Measurements from ENCODE around the gene LIX1. TPM values are rescaled to one million over a fixed set of nuclear protein-coding genes. Genes with fewer than 3 reads are reported as not detected.
A peak's percentile ranks its signal among the peaks of the same experiment; 100 is the strongest.

Gene LIX1
- total RNA-seq, 1 experiment from 2014 or later = 4.1 TPM

DNA sequence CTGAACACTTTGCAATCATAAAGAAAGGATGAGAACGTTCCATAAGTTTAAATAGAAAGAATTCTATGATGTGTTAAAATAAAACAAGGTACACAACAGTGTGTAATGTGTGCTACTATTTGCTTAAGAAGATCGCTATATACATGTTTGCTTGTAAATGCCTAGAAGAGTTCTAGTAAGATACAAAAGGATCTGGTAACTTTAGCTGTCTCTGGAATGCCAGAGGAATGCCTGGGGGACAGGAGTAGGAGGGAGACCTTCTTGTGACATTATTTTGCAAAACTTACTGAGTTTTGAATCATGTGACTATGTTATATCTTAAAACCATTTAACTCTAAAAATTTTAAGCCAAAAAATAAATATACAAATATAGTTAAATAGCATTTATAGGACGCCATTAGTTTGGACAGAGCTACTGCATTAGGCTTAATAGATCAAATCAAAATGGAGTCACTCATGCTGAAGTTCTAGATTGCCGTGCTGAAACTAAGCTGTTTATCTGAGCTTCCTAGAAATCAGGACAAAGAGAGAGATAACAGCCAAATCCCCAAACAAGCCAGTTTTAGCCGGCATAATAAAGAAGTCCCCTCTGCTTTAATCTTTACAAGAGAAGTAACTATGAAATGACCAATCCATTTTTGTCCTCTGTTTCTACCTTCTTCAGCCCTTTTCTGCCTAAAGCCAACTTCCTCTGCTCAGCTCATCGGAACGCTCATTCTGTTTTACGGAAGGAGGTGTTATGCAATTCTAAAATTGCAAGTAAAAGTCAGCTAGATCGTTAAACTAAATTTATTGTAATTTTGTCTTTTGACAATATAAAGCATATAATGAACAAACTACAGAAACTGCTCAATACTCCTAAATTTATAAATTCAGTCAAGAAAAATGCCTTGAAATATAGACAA lies 44.8 kb downstream of the LIX1 start:
- intact Hi-C loops (cut with micrococcal nuclease; ENCODE audit: unreplicated experiment) = loop anchor here (5.0 kb wide), 1 partner anchor 45 kb away; the partner anchor contains the start of gene LIX1
- H3K36me3 Mint-ChIP-seq (ENCODE audit: insufficient read depth, unreplicated experiment) = peaks cover 4% of the 10 kb centered on the region
- H3K4me3 Mint-ChIP-seq (ENCODE audit: unreplicated experiment) = peak overlapping the region; percentile 29
- DNase-seq = peak in 1 of 2 experiments; percentile 30
- no peak overlapping the region for H3K4me3 ChIP-seq (ENCODE audit: low read depth, low read length)
- peaks cover 15% of the 10 kb centered on the region for H3K4me1 ChIP-seq
- TF ChIP-seq, protein P1, sequence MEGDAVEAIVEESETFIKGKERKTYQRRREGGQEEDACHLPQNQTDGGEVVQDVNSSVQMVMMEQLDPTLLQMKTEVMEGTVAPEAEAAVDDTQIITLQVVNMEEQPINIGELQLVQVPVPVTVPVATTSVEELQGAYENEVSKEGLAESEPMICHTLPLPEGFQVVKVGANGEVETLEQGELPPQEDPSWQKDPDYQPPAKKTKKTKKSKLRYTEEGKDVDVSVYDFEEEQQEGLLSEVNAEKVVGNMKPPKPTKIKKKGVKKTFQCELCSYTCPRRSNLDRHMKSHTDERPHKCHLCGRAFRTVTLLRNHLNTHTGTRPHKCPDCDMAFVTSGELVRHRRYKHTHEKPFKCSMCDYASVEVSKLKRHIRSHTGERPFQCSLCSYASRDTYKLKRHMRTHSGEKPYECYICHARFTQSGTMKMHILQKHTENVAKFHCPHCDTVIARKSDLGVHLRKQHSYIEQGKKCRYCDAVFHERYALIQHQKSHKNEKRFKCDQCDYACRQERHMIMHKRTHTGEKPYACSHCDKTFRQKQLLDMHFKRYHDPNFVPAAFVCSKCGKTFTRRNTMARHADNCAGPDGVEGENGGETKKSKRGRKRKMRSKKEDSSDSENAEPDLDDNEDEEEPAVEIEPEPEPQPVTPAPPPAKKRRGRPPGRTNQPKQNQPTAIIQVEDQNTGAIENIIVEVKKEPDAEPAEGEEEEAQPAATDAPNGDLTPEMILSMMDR (IDR thresholded peaks at IDR 0.05; ENCODE audit: insufficient read depth in 1 of 2, low read depth in 1 of 2, low read length in 1 of 2, severe bottlenecking in 1 of 2, unreplicated experiment in 1 of 2) = no peak
- peak overlapping the region; percentile 79 for H3K27ac Mint-ChIP-seq (ENCODE audit: unreplicated experiment)
- H3K4me1 Mint-ChIP-seq (ENCODE audit: low read depth, unreplicated experiment) = peaks cover 18% of the 10 kb centered on the region
- ChIA-PET CTCF (interaction anchor here (1.0 to 1.1 kb wide), 2 partner anchors 45 to 100 kb away, joined by 3 to 4 read pairs; partner anchors contain the start of gene LIX1), POLR2A (no interaction called here)
- H3K27me3 Mint-ChIP-seq (ENCODE audit: insufficient read depth, unreplicated experiment) = no peaks in the 10 kb centered on the region
- no peaks in the 10 kb centered on the region for H3K36me3 ChIP-seq (ENCODE audit: control insufficient read depth, insufficient read depth, low read length)
- H3K27me3 ChIP-seq (replicated peaks; ENCODE audit: control insufficient read depth, insufficient read depth, low read length) = no peaks in the 10 kb centered on the region
- H3K9me3 Mint-ChIP-seq (ENCODE audit: unreplicated experiment) = peaks cover 14% of the 10 kb centered on the region
- no peaks in the 10 kb centered on the region for H3K9me3 ChIP-seq
- no TSS peak for BruUV-seq (replicated peaks)

DNA sequence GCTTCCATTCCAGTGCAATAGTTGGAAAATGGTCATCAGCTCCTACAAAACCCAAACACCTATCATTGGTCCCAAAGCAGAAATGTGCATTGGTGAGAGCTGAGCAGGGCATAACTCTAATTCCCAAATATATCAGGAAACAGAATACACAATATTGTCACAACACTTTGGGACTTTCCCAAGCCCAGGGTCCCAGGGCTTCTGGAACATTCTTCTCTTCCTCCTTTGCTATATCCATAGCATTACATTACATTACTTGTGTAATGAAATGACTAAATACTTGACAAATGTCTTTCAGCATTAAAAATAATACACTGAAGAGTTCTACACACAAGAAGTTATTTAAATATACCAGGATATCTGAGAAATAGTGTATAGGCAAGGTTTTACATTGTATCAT lies 45.6 kb downstream of the LIX1 start:
- Histone ChIP-seq H3K9me3 (no peaks in the 10 kb centered on the region), H3K4me1 (peaks cover 15% of the 10 kb centered on the region), H3K27me3 (replicated peaks; ENCODE audit: control insufficient read depth, insufficient read depth, low read length) (no peaks in the 10 kb centered on the region), H3K4me3 (ENCODE audit: low read depth, low read length) (no peak overlapping the region), H3K36me3 (ENCODE audit: control insufficient read depth, insufficient read depth, low read length) (no peaks in the 10 kb centered on the region)
- no peak for DNase-seq
- intact Hi-C loops (cut with micrococcal nuclease; ENCODE audit: unreplicated experiment) = loop anchor here (5.0 kb wide), 1 partner anchor 45 kb away; the partner anchor contains the start of gene LIX1
- H3K9me3 Mint-ChIP-seq (ENCODE audit: unreplicated experiment) = peaks cover 14% of the 10 kb centered on the region
- ChIA-PET POLR2A (no interaction called here), CTCF (no interaction called here)
- peak overlapping the region; percentile 27 for H3K4me3 Mint-ChIP-seq (ENCODE audit: unreplicated experiment)
- peaks cover 4% of the 10 kb centered on the region for H3K36me3 Mint-ChIP-seq (ENCODE audit: insufficient read depth, unreplicated experiment)
- no TSS peak for BruUV-seq (replicated peaks)
- peaks cover 18% of the 10 kb centered on the region for H3K4me1 Mint-ChIP-seq (ENCODE audit: low read depth, unreplicated experiment)
- TF ChIP-seq, protein P1 (IDR thresholded peaks at IDR 0.05; ENCODE audit: insufficient read depth in 1 of 2, low read depth in 1 of 2, low read length in 1 of 2, severe bottlenecking in 1 of 2, unreplicated experiment in 1 of 2) = no peak
- H3K27ac Mint-ChIP-seq (ENCODE audit: unreplicated experiment) = peak overlapping the region; percentile 79
- H3K27me3 Mint-ChIP-seq (ENCODE audit: insufficient read depth, unreplicated experiment) = no peaks in the 10 kb centered on the region

DNA sequence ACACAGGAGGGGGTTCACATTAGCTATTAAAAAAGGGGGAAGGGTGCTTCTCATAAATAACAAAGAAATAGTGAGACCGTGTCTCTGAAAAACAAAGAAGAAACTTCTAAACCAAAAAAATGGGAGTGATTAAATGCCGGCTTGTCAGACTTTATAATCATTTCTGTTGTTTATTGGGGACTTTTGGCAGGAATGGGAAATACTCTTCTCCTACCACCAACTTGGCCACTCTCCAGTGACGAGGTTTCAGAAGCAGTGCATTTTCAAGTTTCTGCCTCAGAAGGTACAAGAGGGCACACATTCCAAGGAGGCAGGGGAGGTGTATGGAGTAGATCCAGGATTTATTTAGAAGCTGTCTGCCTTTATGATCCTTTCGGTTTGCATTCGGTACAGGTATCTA lies 46.2 kb downstream of the LIX1 start:
- BruUV-seq (replicated peaks) = no TSS peak
- no peak for DNase-seq
- Mint-ChIP-seq H3K27me3 (ENCODE audit: insufficient read depth, unreplicated experiment) (no peaks in the 10 kb centered on the region), H3K4me3 (ENCODE audit: unreplicated experiment) (no peak overlapping the region), H3K27ac (ENCODE audit: unreplicated experiment) (no peak overlapping the region), H3K36me3 (ENCODE audit: insufficient read depth, unreplicated experiment) (peaks cover under 1% of the 10 kb centered on the region), H3K9me3 (ENCODE audit: unreplicated experiment) (peaks cover 14% of the 10 kb centered on the region), H3K4me1 (ENCODE audit: low read depth, unreplicated experiment) (peaks cover 11% of the 10 kb centered on the region)
- ChIA-PET POLR2A (no interaction called here), CTCF (no interaction called here)
- Histone ChIP-seq H3K4me1 (peaks cover 15% of the 10 kb centered on the region), H3K27me3 (replicated peaks; ENCODE audit: control insufficient read depth, insufficient read depth, low read length) (no peaks in the 10 kb centered on the region), H3K36me3 (ENCODE audit: control insufficient read depth, insufficient read depth, low read length) (no peaks in the 10 kb centered on the region), H3K4me3 (ENCODE audit: low read depth, low read length) (no peak overlapping the region), H3K9me3 (no peaks in the 10 kb centered on the region)
- intact Hi-C loops (cut with micrococcal nuclease; ENCODE audit: unreplicated experiment) = loop anchor here (5.0 kb wide), 1 partner anchor 46 kb away; the partner anchor contains the start of gene LIX1
- TF ChIP-seq, protein P1 (IDR thresholded peaks at IDR 0.05; ENCODE audit: insufficient read depth in 1 of 2, low read depth in 1 of 2, low read length in 1 of 2, severe bottlenecking in 1 of 2, unreplicated experiment in 1 of 2) = no peak

Data from Caco-2 (cell line).